Right lobe of liver (tissue), 6 donors: ENCODE data around the gene SCG2. TPM values are rescaled to one million over a fixed set of nuclear protein-coding genes. Genes with fewer than 3 reads are reported as not detected.

Source experiments
- ATAC-seq, 4 donors: fragments of 200-7000 bp; cut with Tn5 transposase; one replicate each; pipeline ENCODE4 v1.9.1; 2020; ENCODE audit warnings: mild to moderate bottlenecking in 4 of 4, moderate library complexity in 4 of 4
- DNase-seq, 3 donors: peaks; one replicate each; pipeline ENCODE4 v3.0.0-alpha.2; 2020
- H3K27ac ChIP-seq, 3 donors: fragments of 200-600 bp; one replicate each; pipeline ENCODE4 v1.8.0; 2022
- H3K27me3 ChIP-seq, 2 donors: fragments of 200-600 bp; one replicate each; pipeline ENCODE4 v1.8.0; 2022
- H3K36me3 ChIP-seq, 4 donors: fragments of 200-600 bp; sonication (generic) in 1 of 4; one replicate each; pipeline versions ENCODE4 v1.5.1 to v1.8.0; 2017 to 2022; ENCODE audit warnings: control low read depth in 1 of 4
- H3K4me1 ChIP-seq, 4 donors: fragments of 200-600 bp; sonication (generic) in 1 of 4; one replicate each; pipeline versions ENCODE4 v1.5.1 to v1.8.0; 2017 to 2022; ENCODE audit warnings: control low read depth in 1 of 4
- H3K4me3 ChIP-seq, 3 donors: fragments of 200-600 bp; one replicate each; pipeline ENCODE4 v1.8.0; 2022
- H3K9me3 ChIP-seq, 4 donors: fragments of 200-600 bp; sonication (generic) in 1 of 4; one replicate each; pipeline versions ENCODE4 v1.5.1 to v1.8.0; 2017 to 2022; ENCODE audit warnings: control low read depth in 1 of 4
- CTCF ChIP-seq, 4 donors: fragments of 200-600 bp in 3 of 4; fragments of 450-650 bp in 1 of 4; IDR thresholded peaks; one replicate each; pipeline versions ENCODE4 v1.5.1 to v1.8.0; 2016 to 2022; ENCODE audit warnings: antibody characterized with exemption in 4 of 4, mild to moderate bottlenecking in 2 of 4
- POLR2A ChIP-seq: fragments of 450-650 bp; IDR thresholded peaks from one replicate; pipeline ENCODE4 v1.6.1; 2017; ENCODE audit warnings: antibody characterized with exemption, mild to moderate bottlenecking
- WGBS: methylation state at CpG from one replicate; pipeline ENCODE4 v1.1.6; 2018; ENCODE audit warnings: low coverage, low lambda C conversion rate; ENCODE audit not compliant: insufficient coverage; ENCODE audit errors: missing lambda C conversion rate; 5-methylcytosine and 5-hydroxymethylcytosine counted together
- intact Hi-C, 2 donors: fragments of 100-400 bp; cut with DNase I; formaldehyde crosslinking; loops; one replicate each; pipeline versions ENCODE4 v1.11.2 to v1.14.1; 2022
- total RNA-seq, 6 experiments: library from RNA; depleted of rRNA in 2 of 6; stranded (reverse); fragments of >200 nt in 2 of 6; fragmentation: NEBNext Ultra II Directional in 3 of 6; extraction: Animal tissue kit (Norgen Biotek cat#: 25700) in 3 of 6; gene quantifications; one replicate each; pipeline versions ENCODE4 v1.1.0 to v1.2.4, GENCODE V29; 2016 to 2023
- donor health status: DM: no; HTN: yes; CAD: no.
- donor health status: DM: no; HTN: no; CAD: no.
- donor health status: DM: no; HTN: no; CAD: no.
- donor health status: DM: no; HTN: yes; CAD: no.
- donor health status: DM: no; HTN: yes; CAD: no.

Gene SCG2
- total RNA-seq, 6 experiments from 2014 or later, result not detected

GRCh38 chr2:223606946-223607345 lies 4.8 kb upstream of the SCG2 start:
- H3K4me1 ChIP-seq, result no peaks in the 10 kb centered on the region
- H3K27me3 ChIP-seq, result no peaks in the 10 kb centered on the region
- WGBS, result 18% methylated on average over 1 of the region's 1 CpG
- no peaks in the 10 kb centered on the region for H3K9me3 ChIP-seq
- intact Hi-C loops, result no loop called here
- H3K27ac ChIP-seq, result no peak overlapping the region
- H3K36me3 ChIP-seq, result no peaks in the 10 kb centered on the region
- TF ChIP-seq POLR2A, result no peak
- TF ChIP-seq CTCF (IDR thresholded peaks at IDR 0.05), result no peak
- DNase-seq (no peak), ATAC-seq (no peak)
- no peak overlapping the region for H3K4me3 ChIP-seq

- WGBS, result 55% methylated on average over 2 of the region's 2 CpGs
- TF ChIP-seq CTCF (IDR thresholded peaks at IDR 0.05), result no peak
- no peak for TF ChIP-seq POLR2A
- H3K9me3 ChIP-seq, result no peaks in the 10 kb centered on the region
- ATAC-seq (no peak), DNase-seq (no peak)
- H3K4me3 ChIP-seq, result no peak overlapping the region
- no peaks in the 10 kb centered on the region for H3K36me3 ChIP-seq
- intact Hi-C loops, result no loop called here
- no peaks in the 10 kb centered on the region for H3K27me3 ChIP-seq
- H3K27ac ChIP-seq, result no peak overlapping the region
- H3K4me1 ChIP-seq, result no peaks in the 10 kb centered on the region
Measured at GRCh38 chr2:223604231-223604630, 2.1 kb upstream of the SCG2 start.

- H3K27ac ChIP-seq, result no peak overlapping the region
- no peaks in the 10 kb centered on the region for H3K4me1 ChIP-seq
- H3K27me3 ChIP-seq, result no peaks in the 10 kb centered on the region
- no peaks in the 10 kb centered on the region for H3K9me3 ChIP-seq
- 74% methylated on average over 2 of the region's 2 CpGs for WGBS
- no peaks in the 10 kb centered on the region for H3K36me3 ChIP-seq
- H3K4me3 ChIP-seq, result no peak overlapping the region
- no peak for ATAC-seq
- intact Hi-C loops, result no loop called here
- DNase-seq, result no peak
- TF ChIP-seq CTCF (IDR thresholded peaks at IDR 0.05) (no peak), POLR2A (no peak)
Measured at GRCh38 chr2:223602972-223603371, 811 bp upstream of the SCG2 start.

- Histone ChIP-seq H3K27me3 (no peaks in the 10 kb centered on the region), H3K36me3 (no peaks in the 10 kb centered on the region), H3K4me1 (no peaks in the 10 kb centered on the region), H3K4me3 (no peak overlapping the region), H3K27ac (no peak overlapping the region), H3K9me3 (no peaks in the 10 kb centered on the region)
- intact Hi-C loops, result no loop called here
- no peak for TF ChIP-seq CTCF (IDR thresholded peaks at IDR 0.05)
- TF ChIP-seq POLR2A, result no peak
- ATAC-seq, result no peak
- DNase-seq, result no peak
Measured at GRCh38 chr2:223601018-223601417, 1.1 kb downstream of the SCG2 start.
